ENCODE results near the gene SPINK8. TPM values are rescaled to one million over a fixed set of nuclear protein-coding genes. Genes with fewer than 3 reads are reported as not detected.

The SPINK8 gene
- total and polyA plus RNA-seq, 12 donors = not detected

- H3K27ac ChIP-seq = peak overlapping the region in 1 of 5 donors; percentile 20
- H3K27me3 ChIP-seq = no peaks in the 10 kb centered on the region
- no peak for DNase-seq
- peaks cover 0 to 22% of the 10 kb centered on the region in 2 donors for H3K36me3 ChIP-seq (replicated peaks in 1 of 2)
- H3K4me3 ChIP-seq = no peak overlapping the region
- TF ChIP-seq CTCF (IDR thresholded peaks at IDR 0.05) = no peak
- no peak for TF ChIP-seq POLR2A (IDR thresholded peaks at IDR 0.05)
- intact Hi-C loops (cut with DNase I) = no loop called here
- 60 to 88% (median 67%) methylated on average over 2 of the region's 2 CpGs for WGBS, 4 donors
- no peaks in the 10 kb centered on the region for H3K4me1 ChIP-seq (replicated peaks in 1 of 2)
- no peaks in the 10 kb centered on the region for H3K9me3 ChIP-seq (replicated peaks in 1 of 3)
These were observed 65.7 kb downstream of the SPINK8 start for GRCh38 chr3:48267782-48268181.

GRCh38 chr3:48258530-48258929, 74.9 kb downstream of the SPINK8 start:
- WGBS, 4 donors = 97 to 100% (median 99%) methylated on average over 1 of the region's 1 CpG
- peaks cover 0 to 16% of the 10 kb centered on the region in 2 donors for H3K36me3 ChIP-seq (replicated peaks in 1 of 2)
- no peak overlapping the region for H3K4me3 ChIP-seq
- peak in 1 of 7 donors; percentile 5 for DNase-seq
- H3K27ac ChIP-seq = no peak overlapping the region
- intact Hi-C loops (cut with DNase I) = no loop called here
- H3K9me3 ChIP-seq (replicated peaks in 1 of 3) = no peaks in the 10 kb centered on the region
- no peaks in the 10 kb centered on the region for H3K4me1 ChIP-seq (replicated peaks in 1 of 2)
- H3K27me3 ChIP-seq = no peaks in the 10 kb centered on the region
- TF ChIP-seq POLR2A (IDR thresholded peaks at IDR 0.05) (no peak), CTCF (IDR thresholded peaks at IDR 0.05) (no peak)

MicroRNA genes within 50 kb of the gene (microRNA counts, 767-probe panel; counts per million panel counts)
- microRNA hsa-miR-2115-5p = 0 counts per million in 2 donors

Small RNA genes within 50 kb of the gene (microRNA-seq; reads per million reads assigned to microRNA genes)
- gene MIR2115 = 0 to 0.38 (median 0) reads per million in 3 donors

Small RNA genes within 50 kb of the gene (small RNA-seq; reads per million reads assigned to genes)
- gene MIR2115 (0.36 to 0.42 reads per million in 2 donors), gene RF00019 (0 reads per million in 2 donors), gene RN7SL321P (0 reads per million in 2 donors)

Other genes starting within 250 kb of the SPINK8 start
- 10 to 100 TPM in 1 of 9 donors, 1 to 10 TPM in 8; 1.0 to 23.6 (median 1.3) TPM for gene CDC25A, start 145.2 kb downstream of the SPINK8 start, total RNA-seq
- gene CDC25A, start 145.2 kb downstream of the SPINK8 start, polyA plus RNA-seq = 1 to 10 TPM in 1 of 3 donors, under 1 TPM in 2; 0.57 to 3.0 (median 0.64) TPM
- gene CAMP, start 110.2 kb downstream of the SPINK8 start, total RNA-seq = under 1 TPM in 1 of 9 donors, not detected in 8; 0.67 TPM
- under 1 TPM in 2 of 3 donors, not detected in 1; 0.17 to 0.56 TPM for gene CAMP, start 110.2 kb downstream of the SPINK8 start, polyA plus RNA-seq
- 10 to 100 TPM in 8 of 9 donors, 1 to 10 TPM in 1; 8.7 to 30.9 (median 12.9) TPM for gene ZNF589, start 92.6 kb downstream of the SPINK8 start, total RNA-seq
- gene ZNF589, start 92.6 kb downstream of the SPINK8 start, polyA plus RNA-seq = 10 to 100 TPM in 2 of 3 donors, 1 to 10 TPM in 1; 4.1 to 22.5 (median 11.6) TPM
- 10 to 100 TPM; 17.9 to 40.6 (median 26.0) TPM for gene NME6, start 32.3 kb downstream of the SPINK8 start, total RNA-seq
- 10 to 100 TPM in 2 of 3 donors, 1 to 10 TPM in 1; 9.7 to 15.5 (median 12.6) TPM for gene NME6, start 32.3 kb downstream of the SPINK8 start, polyA plus RNA-seq
- gene FBXW12, start 38.6 kb upstream of the SPINK8 start, total RNA-seq = under 1 TPM in 1 of 9 donors, not detected in 8; 0.11 TPM
- gene FBXW12, start 38.6 kb upstream of the SPINK8 start, polyA plus RNA-seq = under 1 TPM in 2 of 3 donors, not detected in 1; 0.07 to 0.24 TPM
- 10 to 100 TPM in 6 of 9 donors, 1 to 10 TPM in 3; 3.4 to 23.5 (median 11.1) TPM for gene PLXNB1, start 96.4 kb upstream of the SPINK8 start, total RNA-seq
- gene PLXNB1, start 96.4 kb upstream of the SPINK8 start, polyA plus RNA-seq = 100 to 1,000 TPM in 1 of 3 donors, 10 to 100 TPM in 1, 1 to 10 TPM in 1; 6.1 to 115 (median 45.6) TPM
- gene CCDC51, start 106.5 kb upstream of the SPINK8 start, total RNA-seq = 10 to 100 TPM; 14.3 to 30.4 (median 19.5) TPM
- 10 to 100 TPM in 1 of 3 donors, 1 to 10 TPM in 2; 7.3 to 20.8 (median 8.0) TPM for gene CCDC51, start 106.5 kb upstream of the SPINK8 start, polyA plus RNA-seq
- 100 to 1,000 TPM; 177 to 603 (median 238) TPM for gene TMA7, start 106.6 kb upstream of the SPINK8 start, total RNA-seq
- gene TMA7, start 106.6 kb upstream of the SPINK8 start, polyA plus RNA-seq = 100 to 1,000 TPM; 489 to 891 (median 742) TPM
- 10 to 100 TPM in 1 of 9 donors, 1 to 10 TPM in 8; 5.1 to 15.9 (median 6.8) TPM for gene ATRIP, start 113.1 kb upstream of the SPINK8 start, total RNA-seq
- gene ATRIP, start 113.1 kb upstream of the SPINK8 start, polyA plus RNA-seq = 1 to 10 TPM; 6.7 to 9.1 (median 8.4) TPM
- gene SHISA5, start 170.5 kb upstream of the SPINK8 start, total RNA-seq = 100 to 1,000 TPM; 110 to 167 (median 135) TPM
- 10 to 100 TPM; 77.2 to 89.4 (median 85.6) TPM for gene SHISA5, start 170.5 kb upstream of the SPINK8 start, polyA plus RNA-seq
- gene PFKFB4, start 223.1 kb upstream of the SPINK8 start, total RNA-seq = 10 to 100 TPM in 2 of 9 donors, 1 to 10 TPM in 7; 2.0 to 12.9 (median 4.5) TPM
- 1 to 10 TPM; 1.8 to 5.6 (median 4.5) TPM for gene PFKFB4, start 223.1 kb upstream of the SPINK8 start, polyA plus RNA-seq
- under 1 TPM in 1 of 9 donors, not detected in 8; 0.14 TPM for gene UCN2, start 230.1 kb upstream of the SPINK8 start, total RNA-seq
- under 1 TPM in 2 of 3 donors, not detected in 1; 0.20 to 0.32 TPM for gene UCN2, start 230.1 kb upstream of the SPINK8 start, polyA plus RNA-seq

Measured in adrenal gland (tissue), 12 donors.